PFSK-1 (cell line): Measurements from ENCODE around the gene CHRD.

Experiments used
- POLR2AphosphoS5 ChIP-seq: IDR thresholded peaks from 2 replicates; pipeline ENCODE4 v1.6.1; 2012; ENCODE audit warnings: low read depth, mild to moderate bottlenecking, control low read depth, low read length, moderate library complexity
- SIN3A ChIP-seq: IDR thresholded peaks from 2 replicates; pipeline ENCODE4 v1.6.1; 2012; ENCODE audit warnings: mild to moderate bottlenecking, low read length, moderate library complexity, borderline replicate concordance; ENCODE audit not compliant: insufficient read depth
- TAF1 ChIP-seq: IDR thresholded peaks from 2 replicates; pipeline ENCODE4 v1.6.1; 2012; ENCODE audit warnings: low read length, control low read depth, borderline replicate concordance; ENCODE audit not compliant: insufficient read depth
- TF ChIP-seq, protein P1 (sequence below), 2 experiments: IDR thresholded peaks; 2 replicates each; pipeline versions ENCODE4 v1.6.1 to v1.8.0; 2011 to 2012; ENCODE audit warnings: low read depth in 2 of 2, low read length in 2 of 2, control low read depth in 1 of 2, inconsistent platforms in 1 of 2, mild to moderate bottlenecking in 1 of 2, moderate library complexity in 1 of 2; ENCODE audit not compliant: insufficient read depth in 1 of 2

DNA sequence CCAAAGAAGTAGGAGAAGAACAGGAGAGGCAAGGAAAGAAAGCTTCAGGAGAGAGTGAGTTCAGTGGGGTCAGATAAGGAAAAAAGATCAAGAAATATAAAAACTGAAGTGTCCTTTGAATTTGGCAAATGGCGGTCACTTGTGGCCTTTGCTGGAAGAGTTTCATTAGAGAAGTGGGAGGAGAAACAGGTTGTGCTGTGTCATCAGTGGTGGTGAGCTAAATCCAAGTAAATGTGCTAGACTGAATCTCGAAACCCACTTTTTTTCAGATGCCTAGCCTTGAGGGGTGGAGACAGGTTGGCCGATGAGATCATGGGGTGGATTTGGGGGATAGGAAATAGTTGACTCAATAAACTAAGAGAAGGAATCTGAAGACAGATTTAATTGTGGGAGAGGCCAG, 43.7 kb downstream of the CHRD start:
- TF ChIP-seq, protein P1, sequence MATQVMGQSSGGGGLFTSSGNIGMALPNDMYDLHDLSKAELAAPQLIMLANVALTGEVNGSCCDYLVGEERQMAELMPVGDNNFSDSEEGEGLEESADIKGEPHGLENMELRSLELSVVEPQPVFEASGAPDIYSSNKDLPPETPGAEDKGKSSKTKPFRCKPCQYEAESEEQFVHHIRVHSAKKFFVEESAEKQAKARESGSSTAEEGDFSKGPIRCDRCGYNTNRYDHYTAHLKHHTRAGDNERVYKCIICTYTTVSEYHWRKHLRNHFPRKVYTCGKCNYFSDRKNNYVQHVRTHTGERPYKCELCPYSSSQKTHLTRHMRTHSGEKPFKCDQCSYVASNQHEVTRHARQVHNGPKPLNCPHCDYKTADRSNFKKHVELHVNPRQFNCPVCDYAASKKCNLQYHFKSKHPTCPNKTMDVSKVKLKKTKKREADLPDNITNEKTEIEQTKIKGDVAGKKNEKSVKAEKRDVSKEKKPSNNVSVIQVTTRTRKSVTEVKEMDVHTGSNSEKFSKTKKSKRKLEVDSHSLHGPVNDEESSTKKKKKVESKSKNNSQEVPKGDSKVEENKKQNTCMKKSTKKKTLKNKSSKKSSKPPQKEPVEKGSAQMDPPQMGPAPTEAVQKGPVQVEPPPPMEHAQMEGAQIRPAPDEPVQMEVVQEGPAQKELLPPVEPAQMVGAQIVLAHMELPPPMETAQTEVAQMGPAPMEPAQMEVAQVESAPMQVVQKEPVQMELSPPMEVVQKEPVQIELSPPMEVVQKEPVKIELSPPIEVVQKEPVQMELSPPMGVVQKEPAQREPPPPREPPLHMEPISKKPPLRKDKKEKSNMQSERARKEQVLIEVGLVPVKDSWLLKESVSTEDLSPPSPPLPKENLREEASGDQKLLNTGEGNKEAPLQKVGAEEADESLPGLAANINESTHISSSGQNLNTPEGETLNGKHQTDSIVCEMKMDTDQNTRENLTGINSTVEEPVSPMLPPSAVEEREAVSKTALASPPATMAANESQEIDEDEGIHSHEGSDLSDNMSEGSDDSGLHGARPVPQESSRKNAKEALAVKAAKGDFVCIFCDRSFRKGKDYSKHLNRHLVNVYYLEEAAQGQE (IDR thresholded peaks at IDR 0.05; ENCODE audit: insufficient read depth in 1 of 2, low read depth in 2 of 2, low read length in 2 of 2): no peak
- TF ChIP-seq POLR2AphosphoS5: no peak
- TF ChIP-seq TAF1: no peak
- no peak for TF ChIP-seq SIN3A
